GM18526 (cell line): ENCODE data around the gene ABCF3.

Experiments used
- POLR2A ChIP-seq: IDR thresholded peaks from 3 replicates; pipeline ENCODE4 v1.6.1; 2011; ENCODE audit not compliant: insufficient read length; ENCODE audit errors: extremely low read depth

The ABCF3 gene

GRCh38 chr3:184231671-184232070, 45.7 kb downstream of the ABCF3 start:
- no peak for TF ChIP-seq POLR2A

GRCh38 chr3:184233127-184233843, 47.3 kb downstream of the ABCF3 start:
- no peak for TF ChIP-seq POLR2A

GRCh38 chr3:184234224-184234623, 48.2 kb downstream of the ABCF3 start:
- TF ChIP-seq POLR2A, result no peak

- no peak for TF ChIP-seq POLR2A
These were observed 48.8 kb downstream of the ABCF3 start for GRCh38 chr3:184234671-184235380.

- no peak for TF ChIP-seq POLR2A
These were observed 49.5 kb downstream of the ABCF3 start for GRCh38 chr3:184235381-184236032.

- TF ChIP-seq POLR2A, result no peak
These were observed 50.0 kb downstream of the ABCF3 start for GRCh38 chr3:184236033-184236410.

GRCh38 chr3:184236636-184237035, 50.6 kb downstream of the ABCF3 start:
- no peak for TF ChIP-seq POLR2A

GRCh38 chr3:184237211-184237610, 51.2 kb downstream of the ABCF3 start:
- no peak for TF ChIP-seq POLR2A

- TF ChIP-seq POLR2A, result no peak
These were observed 51.8 kb downstream of the ABCF3 start for GRCh38 chr3:184237807-184238206.

GRCh38 chr3:184238246-184238818, 52.3 kb downstream of the ABCF3 start:
- no peak for TF ChIP-seq POLR2A

- no peak for TF ChIP-seq POLR2A
These were observed 53.2 kb downstream of the ABCF3 start for GRCh38 chr3:184239221-184239620.

GRCh38 chr3:184239708-184240107, 53.7 kb downstream of the ABCF3 start:
- TF ChIP-seq POLR2A, result no peak

- no peak for TF ChIP-seq POLR2A
These were observed 54.6 kb downstream of the ABCF3 start for GRCh38 chr3:184240384-184241140.

GRCh38 chr3:184241141-184241446, 55.1 kb downstream of the ABCF3 start:
- TF ChIP-seq POLR2A, result no peak
